IMR-90 (cell line): ENCODE measurements around the gene CARD8. TPM values are rescaled to one million over a fixed set of nuclear protein-coding genes. Genes with fewer than 3 reads are reported as not detected.

ENCODE experiments used
- ATAC-seq: fragments of 200-7000 bp; cut with Tn5 transposase; 2 replicates; pipeline ENCODE4 v1.9.1; 2020; ENCODE audit warnings: low read depth, mild to moderate bottlenecking, moderate library complexity
- BruUV-seq: library from RNA; stranded (reverse); fragments of 400-500 nt; replicated peaks from 2 replicates; lab custom pipeline; 2021; lab: Mats Ljungman, UMichigan
- CTCF ChIA-PET: fragments of 300-600 bp; formaldehyde crosslinking; extraction: SDS; loops from one replicate; lab custom pipeline; 2021; ENCODE audit warnings: antibody characterized with exemption; lab: Yijun Ruan, JAX
- POLR2A ChIA-PET: fragments of 300-600 bp; sonication (Branson Sonifier 250); formaldehyde crosslinking; loops from one replicate; lab custom pipeline; 2022; ENCODE audit warnings: antibody characterized with exemption; ENCODE audit not compliant: unreplicated experiment; lab: Charles Lee
- DNase-seq: peaks from one replicate; pipeline ENCODE4 v3.0.0; 2013
- H2AFZ ChIP-seq: replicated peaks from 2 replicates; pipeline ENCODE3; 2013; ENCODE audit warnings: low read length, mild to moderate bottlenecking; ENCODE audit not compliant: poor library complexity
- H2AK5ac ChIP-seq: 2 replicates; pipeline ENCODE4 v1.6.1; 2013; ENCODE audit warnings: low read depth, low read length, inconsistent platforms
- H2AK9ac ChIP-seq: replicated peaks from 2 replicates; pipeline ENCODE3; 2013; ENCODE audit warnings: mild to moderate bottlenecking, low read depth, low read length, moderate library complexity; ENCODE audit not compliant: poor library complexity
- H2BK120ac ChIP-seq: 2 replicates; pipeline ENCODE4 v1.6.1; 2013; ENCODE audit warnings: low read depth, low read length, inconsistent platforms
- H2BK15ac ChIP-seq: 3 replicates; pipeline ENCODE4 v1.6.1; 2013; ENCODE audit warnings: low read depth, low read length, inconsistent platforms
- H2BK20ac ChIP-seq: 2 replicates; pipeline ENCODE4 v1.6.1; 2013; ENCODE audit warnings: low read depth, mild to moderate bottlenecking, inconsistent platforms, low read length, moderate library complexity
- H2BK5ac ChIP-seq: 2 replicates; pipeline ENCODE4 v1.6.1; 2013; ENCODE audit warnings: mild to moderate bottlenecking, low read depth, low read length, inconsistent platforms; ENCODE audit not compliant: poor library complexity, severe bottlenecking
- H3K14ac ChIP-seq: replicated peaks from 2 replicates; pipeline ENCODE4 v1.6.1; 2013; ENCODE audit warnings: low read depth, low read length, inconsistent platforms
- H3K18ac ChIP-seq: 2 replicates; pipeline ENCODE4 v1.6.1; 2013; ENCODE audit warnings: low read depth, low read length, control low read depth
- H3K23ac ChIP-seq: 2 replicates; pipeline ENCODE4 v1.6.1; 2013; ENCODE audit warnings: low read depth, low read length, inconsistent platforms
- H3K27ac ChIP-seq: 2 replicates; pipeline ENCODE4 v1.5.1; 2013; ENCODE audit warnings: mild to moderate bottlenecking, control low read depth, low read length; ENCODE audit not compliant: insufficient read depth
- H3K27me3 ChIP-seq: 2 replicates; pipeline ENCODE4 v1.6.1; 2013; ENCODE audit warnings: low read length; ENCODE audit not compliant: control insufficient read depth, insufficient read depth
- H3K36me3 ChIP-seq: 2 replicates; pipeline ENCODE4 v1.6.1; 2013; ENCODE audit warnings: low read length, mixed read lengths; ENCODE audit not compliant: control insufficient read depth, insufficient read depth
- H3K4ac ChIP-seq: 2 replicates; pipeline ENCODE4 v1.6.1; 2013; ENCODE audit warnings: low read depth, low read length, inconsistent platforms
- H3K4me1 ChIP-seq: 2 replicates; pipeline ENCODE4 v1.6.1; 2013; ENCODE audit warnings: low read length, mixed read lengths; ENCODE audit not compliant: control insufficient read depth, insufficient read depth
- H3K4me2 ChIP-seq: 2 replicates; pipeline ENCODE4 v1.6.1; 2013; ENCODE audit warnings: low read depth, mild to moderate bottlenecking, control low read depth, low read length, moderate library complexity
- H3K4me3 ChIP-seq: 2 replicates; pipeline ENCODE4 v1.5.1; 2013; ENCODE audit warnings: low read depth, mild to moderate bottlenecking, control low read depth, low read length, moderate library complexity; ENCODE audit not compliant: insufficient read depth
- H3K56ac ChIP-seq: 2 replicates; pipeline ENCODE4 v1.6.1; 2013; ENCODE audit warnings: low read length, inconsistent platforms; ENCODE audit not compliant: insufficient read depth; ENCODE audit errors: extremely low read depth
- H3K79me1 ChIP-seq, 2 experiments: 2 replicates each; pipeline ENCODE4 v1.6.1; 2013; ENCODE audit warnings: low read length in 2 of 2, inconsistent platforms in 1 of 2, low read depth in 1 of 2
- H3K9ac ChIP-seq: 2 replicates; pipeline ENCODE4 v1.6.1; 2013; ENCODE audit warnings: low read depth, low read length, control low read depth
- H3K9me1 ChIP-seq: 2 replicates; pipeline ENCODE4 v1.6.1; 2013; ENCODE audit warnings: low read length, inconsistent platforms; ENCODE audit not compliant: insufficient read depth
- H3K9me3 ChIP-seq: 2 replicates; pipeline ENCODE4 v1.6.1; 2013; ENCODE audit warnings: low read length; ENCODE audit not compliant: control insufficient read depth, insufficient read depth
- H4K20me1 ChIP-seq: 2 replicates; pipeline ENCODE4 v1.6.1; 2013; ENCODE audit warnings: low read length, inconsistent platforms; ENCODE audit not compliant: insufficient read depth
- H4K5ac ChIP-seq: 2 replicates; pipeline ENCODE4 v1.6.1; 2013; ENCODE audit warnings: mild to moderate bottlenecking, low read depth, low read length, control low read depth
- H4K8ac ChIP-seq, 2 experiments: 2 replicates each; pipeline ENCODE4 v1.6.1; 2013; ENCODE audit warnings: low read depth in 2 of 2, low read length in 2 of 2, control low read depth in 1 of 2, inconsistent platforms in 1 of 2
- H4K91ac ChIP-seq: 2 replicates; pipeline ENCODE4 v1.6.1; 2013; ENCODE audit warnings: low read depth, low read length, inconsistent platforms; ENCODE audit not compliant: insufficient read depth
- BHLHE40 ChIP-seq: fragments of 150-350 bp; IDR thresholded peaks from 2 replicates; pipeline ENCODE4 v1.6.1; 2016; ENCODE audit warnings: mild to moderate bottlenecking, low read depth, low read length
- CEBPB ChIP-seq: IDR thresholded peaks from 2 replicates; pipeline ENCODE4 v1.6.1; 2012; ENCODE audit warnings: low read depth, low read length, improper control_type of control experiment
- CHD1 ChIP-seq: IDR thresholded peaks from 2 replicates; pipeline ENCODE4 v1.6.1; 2012; ENCODE audit warnings: low read depth, low read length, improper control_type of control experiment
- FOS ChIP-seq: fragments of 150-350 bp; IDR thresholded peaks from 2 replicates; pipeline ENCODE4 v1.6.1; 2016; ENCODE audit warnings: low read depth, low read length
- MAFK ChIP-seq: IDR thresholded peaks from 2 replicates; pipeline ENCODE4 v1.6.1; 2012; ENCODE audit warnings: low read depth, low read length, improper control_type of control experiment
- MAZ ChIP-seq: IDR thresholded peaks from 2 replicates; pipeline ENCODE4 v1.6.1; 2012; ENCODE audit warnings: low read depth, mild to moderate bottlenecking, low read length, improper control_type of control experiment, moderate library complexity, borderline replicate concordance
- MXI1 ChIP-seq: IDR thresholded peaks from 2 replicates; pipeline ENCODE4 v1.6.1; 2012; ENCODE audit warnings: low read depth, mild to moderate bottlenecking, low read length, moderate library complexity, borderline replicate concordance
- NFE2L2 ChIP-seq: fragments of 150-350 bp; IDR thresholded peaks from 2 replicates; pipeline ENCODE4 v1.6.1; 2016; ENCODE audit warnings: low read depth, mild to moderate bottlenecking, low read length
- POLR2A ChIP-seq: IDR thresholded peaks from 2 replicates; pipeline ENCODE4 v1.6.1; 2012; ENCODE audit warnings: mild to moderate bottlenecking, low read depth, low read length
- RAD21 ChIP-seq: IDR thresholded peaks from 2 replicates; pipeline ENCODE4 v1.6.1; 2012; ENCODE audit warnings: low read length, improper control_type of control experiment
- RCOR1 ChIP-seq: IDR thresholded peaks from 2 replicates; pipeline ENCODE4 v1.6.1; 2012; ENCODE audit warnings: mild to moderate bottlenecking, low read length, improper control_type of control experiment; ENCODE audit not compliant: insufficient replicate concordance
- RFX5 ChIP-seq: IDR thresholded peaks from 2 replicates; pipeline ENCODE4 v1.8.0; 2012; ENCODE audit warnings: low read depth, mild to moderate bottlenecking, low read length, moderate library complexity
- SMC3 ChIP-seq: fragments of 150-350 bp; IDR thresholded peaks from 2 replicates; pipeline ENCODE4 v1.6.1; 2016; ENCODE audit warnings: low read depth, mild to moderate bottlenecking, antibody characterized with exemption, low read length, moderate library complexity
- WGBS, 2 experiments: methylation state at CpG; one replicate each; pipeline versions ENCODE4 v1.1.5 to v1.1.7; 2013; ENCODE audit warnings: missing lambda C conversion rate in 2 of 2; ENCODE audit not compliant: insufficient read length in 1 of 2; ENCODE audit errors: extremely low coverage in 2 of 2; 5-methylcytosine and 5-hydroxymethylcytosine counted together
- dilution Hi-C: fragments of 300-500 bp; cut with HindIII; formaldehyde crosslinking; loops from one replicate; pipeline ENCODE4 v1.14.3; 2018; ENCODE audit warnings: low sequenced_read_pairs; ENCODE audit not compliant: unreplicated experiment
- in situ Hi-C: fragments of 300-500 bp; cut with MboI; formaldehyde crosslinking; loops from 3 replicates; pipeline ENCODE4 v1.14.3; 2019; ENCODE audit warnings: low sequenced_read_pairs, inconsistent platforms, mixed read lengths
- intact Hi-C: fragments of 100-400 bp; cut with micrococcal nuclease; formaldehyde crosslinking; loops from 2 replicates; pipeline ENCODE4 v1.10.0; 2022
- polyA plus RNA-seq, 3 experiments: library from polyadenylated mRNA; depleted of rRNA; stranded (reverse); fragments of >200 nt; gene quantifications; 2 replicates each; pipeline ENCODE4 v1.2.3, GENCODE V29; 2012; ENCODE audit warnings: low replicate concordance in 1 of 3
- total RNA-seq: library from RNA; depleted of rRNA; stranded (reverse); fragments of >200 nt; gene quantifications from 2 replicates; pipeline ENCODE4 v1.2.3, GENCODE V29; 2012
- TF ChIP-seq, protein P1 (sequence below): fragments of 150-350 bp; IDR thresholded peaks from 2 replicates; pipeline ENCODE4 v1.6.1; 2017; ENCODE audit warnings: mild to moderate bottlenecking, antibody characterized with exemption, low read length, low read depth
- TF ChIP-seq, protein P2 (sequence below): fragments of 150-350 bp; IDR thresholded peaks from 2 replicates; pipeline ENCODE4 v1.6.1; 2016; ENCODE audit warnings: low read depth, mild to moderate bottlenecking, low read length, moderate library complexity, borderline replicate concordance
- TF ChIP-seq, protein P3 (sequence below): conservative IDR thresholded peaks from 2 replicates; pipeline ENCODE4 v1.5.1; 2012; ENCODE audit warnings: mild to moderate bottlenecking, low read depth, low read length, improper control_type of control experiment

Gene CARD8
- total and polyA plus RNA-seq, 2 of the 4 experiments (the other 2 are of a cell fraction): 11.3 to 15.5 TPM

- ChIA-PET CTCF (no interaction called here), POLR2A (no interaction called here)
- H3K36me3 ChIP-seq: 0 out of 2 replicates have a peak, but pooled peaks cover 2% of the 10 kb centered on the region
- ATAC-seq (no peak), DNase-seq (no peak)
- H3K14ac ChIP-seq: no peak overlapping the region
- H2AFZ ChIP-seq: no peak overlapping the region
- H4K20me1 ChIP-seq: no peaks in the 10 kb centered on the region
- no peak overlapping the region for H2AK9ac ChIP-seq
- no peaks in the 10 kb centered on the region for H3K4me1 ChIP-seq
- no peak overlapping the region for H2AK5ac ChIP-seq
- no peak overlapping the region for H2BK15ac ChIP-seq
- no peak overlapping the region for H3K9ac ChIP-seq
- no peak overlapping the region for H3K4me2 ChIP-seq
- no peak overlapping the region for H3K56ac ChIP-seq
- no peak overlapping the region for H3K4me3 ChIP-seq
- peaks cover 9% of the 10 kb centered on the region for H3K9me1 ChIP-seq
- H3K4ac ChIP-seq: no peak overlapping the region
- no peaks in the 10 kb centered on the region for H3K79me1 ChIP-seq
- H2BK120ac ChIP-seq: no peak overlapping the region
- dilution Hi-C loops: no loop called here
- WGBS, 2 experiments: no CpG with 5 or more reads among the region's 5 CpGs
- H4K91ac ChIP-seq: no peak overlapping the region
- in situ Hi-C loops: no loop called here
- H2BK5ac ChIP-seq: no peak overlapping the region
- no peak for TF ChIP-seq SMC3
- TF ChIP-seq CHD1: no peak
- TF ChIP-seq RAD21: no peak
- TF ChIP-seq, protein P1, sequence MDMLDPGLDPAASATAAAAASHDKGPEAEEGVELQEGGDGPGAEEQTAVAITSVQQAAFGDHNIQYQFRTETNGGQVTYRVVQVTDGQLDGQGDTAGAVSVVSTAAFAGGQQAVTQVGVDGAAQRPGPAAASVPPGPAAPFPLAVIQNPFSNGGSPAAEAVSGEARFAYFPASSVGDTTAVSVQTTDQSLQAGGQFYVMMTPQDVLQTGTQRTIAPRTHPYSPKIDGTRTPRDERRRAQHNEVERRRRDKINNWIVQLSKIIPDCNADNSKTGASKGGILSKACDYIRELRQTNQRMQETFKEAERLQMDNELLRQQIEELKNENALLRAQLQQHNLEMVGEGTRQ: no peak
- no peak for TF ChIP-seq MAFK
- no peak for TF ChIP-seq MXI1
- TF ChIP-seq CEBPB: no peak
- no peak for TF ChIP-seq RFX5
- TF ChIP-seq BHLHE40: no peak
- no peak for TF ChIP-seq POLR2A
- TF ChIP-seq, protein P2, sequence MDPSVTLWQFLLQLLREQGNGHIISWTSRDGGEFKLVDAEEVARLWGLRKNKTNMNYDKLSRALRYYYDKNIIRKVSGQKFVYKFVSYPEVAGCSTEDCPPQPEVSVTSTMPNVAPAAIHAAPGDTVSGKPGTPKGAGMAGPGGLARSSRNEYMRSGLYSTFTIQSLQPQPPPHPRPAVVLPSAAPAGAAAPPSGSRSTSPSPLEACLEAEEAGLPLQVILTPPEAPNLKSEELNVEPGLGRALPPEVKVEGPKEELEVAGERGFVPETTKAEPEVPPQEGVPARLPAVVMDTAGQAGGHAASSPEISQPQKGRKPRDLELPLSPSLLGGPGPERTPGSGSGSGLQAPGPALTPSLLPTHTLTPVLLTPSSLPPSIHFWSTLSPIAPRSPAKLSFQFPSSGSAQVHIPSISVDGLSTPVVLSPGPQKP: no peak
- no peak for TF ChIP-seq NFE2L2
- TF ChIP-seq, protein P3, sequence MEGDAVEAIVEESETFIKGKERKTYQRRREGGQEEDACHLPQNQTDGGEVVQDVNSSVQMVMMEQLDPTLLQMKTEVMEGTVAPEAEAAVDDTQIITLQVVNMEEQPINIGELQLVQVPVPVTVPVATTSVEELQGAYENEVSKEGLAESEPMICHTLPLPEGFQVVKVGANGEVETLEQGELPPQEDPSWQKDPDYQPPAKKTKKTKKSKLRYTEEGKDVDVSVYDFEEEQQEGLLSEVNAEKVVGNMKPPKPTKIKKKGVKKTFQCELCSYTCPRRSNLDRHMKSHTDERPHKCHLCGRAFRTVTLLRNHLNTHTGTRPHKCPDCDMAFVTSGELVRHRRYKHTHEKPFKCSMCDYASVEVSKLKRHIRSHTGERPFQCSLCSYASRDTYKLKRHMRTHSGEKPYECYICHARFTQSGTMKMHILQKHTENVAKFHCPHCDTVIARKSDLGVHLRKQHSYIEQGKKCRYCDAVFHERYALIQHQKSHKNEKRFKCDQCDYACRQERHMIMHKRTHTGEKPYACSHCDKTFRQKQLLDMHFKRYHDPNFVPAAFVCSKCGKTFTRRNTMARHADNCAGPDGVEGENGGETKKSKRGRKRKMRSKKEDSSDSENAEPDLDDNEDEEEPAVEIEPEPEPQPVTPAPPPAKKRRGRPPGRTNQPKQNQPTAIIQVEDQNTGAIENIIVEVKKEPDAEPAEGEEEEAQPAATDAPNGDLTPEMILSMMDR: no peak
- no peak for TF ChIP-seq MAZ
- TF ChIP-seq RCOR1: no peak
- TF ChIP-seq FOS: no peak
- H2BK20ac ChIP-seq: no peak overlapping the region
- no peak overlapping the region for H3K18ac ChIP-seq
- BruUV-seq: no TSS peak
- intact Hi-C loops: no loop called here
- no peaks in the 10 kb centered on the region for H3K9me3 ChIP-seq
- no peak overlapping the region for H3K23ac ChIP-seq
- H4K8ac ChIP-seq: no peak overlapping the region
- H3K27ac ChIP-seq: no peak overlapping the region
- no peak overlapping the region for H4K5ac ChIP-seq
- H3K27me3 ChIP-seq: no peaks in the 10 kb centered on the region
These were observed 41.8 kb downstream of the CARD8 start for GRCh38 chr19:48213959-48214358.
